GM18951 (cell line): Measurements from ENCODE around the gene CCDC177.
A peak's percentile ranks its signal among the peaks of the same experiment; 100 is the strongest.

ENCODE experiments used
- POLR2A ChIP-seq: IDR thresholded peaks from 4 replicates; pipeline ENCODE4 v1.6.1; 2011; ENCODE audit warnings: mild to moderate bottlenecking; ENCODE audit not compliant: insufficient read length, insufficient read depth; ENCODE audit errors: extremely low read depth
- in situ Hi-C: fragments of 300-500 bp; cut with MboI; formaldehyde crosslinking; loops from one replicate; pipeline ENCODE4 v1.12.0; 2022; ENCODE audit warnings: low sequenced_read_pairs, mixed read lengths, inconsistent platforms; ENCODE audit not compliant: unreplicated experiment

CCDC177 gene

GRCh38 chr14:69611172-69612013 lies 36.7 kb upstream of the CCDC177 start, which contains the start of gene SUSD6:
SUSD6 (plus strand) TSS chr14:69611596; CDS start chr14:69658593, 46,997 bp downstream.
- TF ChIP-seq POLR2A, result peak; percentile 56
- in situ Hi-C loops, result no loop called here

DNA sequence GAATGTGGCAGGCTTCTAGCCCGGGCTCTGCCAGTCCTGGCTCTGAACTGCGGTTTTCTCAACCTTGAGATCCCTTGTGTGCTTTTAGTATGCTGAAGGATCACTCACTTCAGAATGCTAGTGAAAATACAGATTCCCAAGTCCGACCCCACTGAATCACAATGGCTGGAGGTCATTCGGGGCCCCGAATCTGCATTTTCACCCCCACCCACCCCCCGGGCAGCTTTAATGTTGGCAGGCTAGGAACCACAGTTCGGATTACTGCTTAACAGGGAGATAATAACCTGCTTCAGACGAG lies 36.2 kb upstream of the CCDC177 start:
- no peak for TF ChIP-seq POLR2A
- in situ Hi-C loops, result no loop called here

- no peak for TF ChIP-seq POLR2A
- in situ Hi-C loops, result no loop called here
Measured at GRCh38 chr14:69610020-69610873, 35.6 kb upstream of the CCDC177 start.

DNA sequence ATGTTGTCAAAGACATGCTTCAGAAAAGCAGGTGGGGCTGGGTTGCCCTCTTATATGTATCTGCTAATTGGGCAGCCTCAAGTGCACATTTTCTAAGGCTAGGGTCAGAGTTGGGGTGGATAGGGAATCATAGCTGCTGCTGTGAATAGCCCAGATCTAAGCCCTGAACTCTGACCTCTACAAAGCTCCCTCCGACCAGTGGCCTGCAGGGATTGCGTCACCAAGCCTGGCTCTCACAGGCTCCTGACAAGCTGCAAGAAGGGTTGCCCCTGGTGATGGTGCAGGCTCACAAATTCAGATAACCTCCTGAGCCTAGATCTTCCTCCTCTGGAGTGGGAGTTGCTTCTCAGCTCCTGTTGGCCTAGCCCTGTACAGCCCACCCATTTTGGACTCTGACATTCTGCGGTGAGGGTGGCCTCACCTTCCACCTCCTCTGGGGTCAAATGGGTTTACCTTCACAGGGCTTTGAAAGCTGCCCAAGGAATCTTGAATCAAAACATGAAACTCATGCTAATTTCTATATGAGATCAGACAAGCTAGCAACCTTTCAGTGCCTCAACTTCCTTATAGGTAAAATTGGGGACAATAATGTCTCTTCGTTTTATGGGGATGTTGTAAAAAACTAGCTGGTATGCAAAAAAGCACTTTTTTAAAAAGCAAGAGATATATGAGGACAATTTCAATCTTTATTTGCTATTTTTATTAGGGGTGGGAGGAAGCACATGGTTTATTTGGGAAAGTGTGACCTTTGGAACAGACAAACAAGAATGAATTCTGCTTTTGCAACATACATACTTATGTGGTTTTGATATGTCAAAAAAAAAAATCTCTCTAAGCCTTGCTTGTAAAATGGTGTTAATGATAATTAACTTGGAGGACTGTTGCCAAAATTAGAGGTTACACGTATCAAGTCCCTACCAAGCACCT lies 31.9 kb upstream of the CCDC177 start:
- in situ Hi-C loops, result loop anchor here (10.0 kb wide), 1 partner anchor 98 kb away; no protein-coding TSS in a partner anchor
- no peak for TF ChIP-seq POLR2A

- in situ Hi-C loops, result loop anchor here (10.0 kb wide), 1 partner anchor 99 kb away; no protein-coding TSS in a partner anchor
- TF ChIP-seq POLR2A, result no peak
Measured at GRCh38 chr14:69605738-69606137, 31.1 kb upstream of the CCDC177 start.

GRCh38 chr14:69600304-69600891 lies 25.7 kb upstream of the CCDC177 start:
- in situ Hi-C loops, result loop anchor here (10.0 kb wide), 1 partner anchor 104 kb away; no protein-coding TSS in a partner anchor
- TF ChIP-seq POLR2A, result no peak

GRCh38 chr14:69599431-69599830 lies 24.8 kb upstream of the CCDC177 start:
- in situ Hi-C loops, result loop anchor here (5.0 to 25.0 kb wide), 2 partner anchors 128 to 413 kb away; no protein-coding TSS in a partner anchor

- in situ Hi-C loops, result loop anchor here (5.0 to 25.0 kb wide), 2 partner anchors 132 to 417 kb away; no protein-coding TSS in a partner anchor
- TF ChIP-seq POLR2A, result no peak
Measured at GRCh38 chr14:69595336-69595735, 20.7 kb upstream of the CCDC177 start.

DNA sequence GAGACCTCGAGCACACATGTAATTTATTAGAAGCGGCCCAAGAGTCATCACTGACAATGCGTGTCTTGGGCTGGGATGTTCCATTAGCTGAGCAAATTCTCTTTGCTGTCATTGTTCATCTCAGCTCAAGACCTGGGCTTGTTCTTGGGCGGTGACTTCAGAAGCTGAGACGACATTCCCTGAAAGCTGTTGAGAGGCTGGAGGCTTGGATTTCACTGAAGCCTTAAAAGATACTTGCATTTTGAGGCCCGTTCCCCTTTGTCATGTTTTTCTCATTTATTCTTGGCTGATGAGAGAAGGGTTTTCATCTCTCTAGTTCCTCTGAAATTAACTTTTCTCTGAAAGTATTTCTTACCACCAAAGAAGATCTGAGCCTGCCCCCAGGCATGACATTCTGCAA lies 20.2 kb upstream of the CCDC177 start:
- in situ Hi-C loops, result loop anchor here (5.0 to 25.0 kb wide), 2 partner anchors 132 to 417 kb away; no protein-coding TSS in a partner anchor

GRCh38 chr14:69593018-69593677 lies 18.5 kb upstream of the CCDC177 start:
- in situ Hi-C loops, result loop anchor here (25.0 kb wide), 1 partner anchor 419 kb away; no protein-coding TSS in a partner anchor

More for the DNA sequence above, 20.2 kb upstream of the CCDC177 start:
- no peak for TF ChIP-seq POLR2A

DNA sequence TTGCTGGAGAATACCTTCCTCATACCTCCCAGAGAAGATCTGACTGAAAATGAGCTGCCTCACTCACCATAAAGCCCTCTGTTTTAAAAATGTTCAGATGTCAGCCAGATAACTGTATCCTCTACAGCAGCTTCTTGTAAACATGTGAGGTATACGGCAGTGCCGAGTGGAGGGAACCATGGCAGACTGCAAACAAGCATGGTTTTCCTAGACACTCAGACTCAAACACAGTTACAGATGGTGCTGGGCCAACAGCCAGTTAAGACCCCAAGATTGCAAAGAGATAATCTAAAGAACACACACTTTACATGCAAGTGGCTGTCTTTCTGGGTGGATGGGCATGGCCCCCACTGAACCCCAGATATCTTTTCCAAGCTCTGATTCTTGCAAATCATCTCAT lies 16.6 kb upstream of the CCDC177 start:
- in situ Hi-C loops, result loop anchor here (25.0 kb wide), 1 partner anchor 421 kb away; no protein-coding TSS in a partner anchor

More at GRCh38 chr14:69593018-69593677, 18.5 kb upstream of the CCDC177 start:
- no peak for TF ChIP-seq POLR2A

More for the DNA sequence above, 16.6 kb upstream of the CCDC177 start:
- no peak for TF ChIP-seq POLR2A
